Mammary epithelial cell (primary cell): ENCODE measurements around the gene ST6GALNAC3.

Experiments
- CTCF ChIP-seq, 2 donors: IDR thresholded peaks in 1 of 2; conservative IDR thresholded peaks in 1 of 2; 2 replicates each; pipeline ENCODE4 v1.5.1; 2011 to 2012; ENCODE audit warnings: inconsistent platforms in 2 of 2, low read length in 2 of 2, mild to moderate bottlenecking in 2 of 2, control low read depth in 1 of 2, low read depth in 1 of 2; ENCODE audit not compliant: insufficient read depth in 1 of 2; ENCODE audit errors: extremely low read depth in 1 of 2
- EZH2 ChIP-seq: IDR thresholded peaks from 2 replicates; pipeline ENCODE4 v1.6.1; 2012; ENCODE audit warnings: low read length, inconsistent platforms, borderline replicate concordance

GRCh38 chr1:76122271-76122670 is 47.7 kb downstream of the ST6GALNAC3 start:
- no peak for TF ChIP-seq CTCF (conservative IDR thresholded peaks at IDR 0.05 in 1 of 2, IDR thresholded peaks at IDR 0.05 in 1 of 2; ENCODE audit: extremely low read depth in 1 of 2, insufficient read depth in 1 of 2, low read depth in 1 of 2, low read length in 2 of 2)
- TF ChIP-seq EZH2 = no peak
